ENCODE measurements around the gene KLHL29. TPM values are rescaled to one million over a fixed set of nuclear protein-coding genes. Genes with fewer than 3 reads are reported as not detected.

KLHL29 gene
- total and polyA plus RNA-seq, 2 experiments from 2014 or later = 5.6 to 11.0 TPM

DNA sequence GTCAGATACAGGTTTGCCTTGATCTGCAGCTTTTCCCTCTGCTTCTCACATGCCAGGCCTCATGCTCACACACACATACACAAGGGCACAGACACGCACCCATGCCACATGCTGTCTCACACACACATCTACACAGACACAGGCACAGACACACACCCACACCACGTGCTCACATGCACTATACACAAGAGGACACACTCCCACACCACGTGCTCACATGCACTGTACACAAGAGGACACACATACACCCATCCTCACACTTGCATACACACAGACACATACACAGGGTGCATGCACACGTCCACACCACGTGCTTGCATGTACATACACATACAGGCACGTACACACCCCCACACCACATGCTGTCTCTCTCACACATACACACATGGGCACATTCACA lies 288.1 kb downstream of the KLHL29 start:
- no peak for DNase-seq (ENCODE audit: low read depth in 1 of 2, low spot score in 1 of 2)
- no peaks in the 10 kb centered on the region for H3K27me3 ChIP-seq
- no peak overlapping the region for H3K27ac ChIP-seq
- no peaks in the 10 kb centered on the region for H3K4me1 ChIP-seq (ENCODE audit: low read depth)
- H3K9me3 ChIP-seq (ENCODE audit: low read depth) = no peaks in the 10 kb centered on the region
- no peaks in the 10 kb centered on the region for H3K36me3 ChIP-seq
- no peak overlapping the region for H3K4me3 ChIP-seq
- TF ChIP-seq, protein P1, sequence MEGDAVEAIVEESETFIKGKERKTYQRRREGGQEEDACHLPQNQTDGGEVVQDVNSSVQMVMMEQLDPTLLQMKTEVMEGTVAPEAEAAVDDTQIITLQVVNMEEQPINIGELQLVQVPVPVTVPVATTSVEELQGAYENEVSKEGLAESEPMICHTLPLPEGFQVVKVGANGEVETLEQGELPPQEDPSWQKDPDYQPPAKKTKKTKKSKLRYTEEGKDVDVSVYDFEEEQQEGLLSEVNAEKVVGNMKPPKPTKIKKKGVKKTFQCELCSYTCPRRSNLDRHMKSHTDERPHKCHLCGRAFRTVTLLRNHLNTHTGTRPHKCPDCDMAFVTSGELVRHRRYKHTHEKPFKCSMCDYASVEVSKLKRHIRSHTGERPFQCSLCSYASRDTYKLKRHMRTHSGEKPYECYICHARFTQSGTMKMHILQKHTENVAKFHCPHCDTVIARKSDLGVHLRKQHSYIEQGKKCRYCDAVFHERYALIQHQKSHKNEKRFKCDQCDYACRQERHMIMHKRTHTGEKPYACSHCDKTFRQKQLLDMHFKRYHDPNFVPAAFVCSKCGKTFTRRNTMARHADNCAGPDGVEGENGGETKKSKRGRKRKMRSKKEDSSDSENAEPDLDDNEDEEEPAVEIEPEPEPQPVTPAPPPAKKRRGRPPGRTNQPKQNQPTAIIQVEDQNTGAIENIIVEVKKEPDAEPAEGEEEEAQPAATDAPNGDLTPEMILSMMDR (IDR thresholded peaks at IDR 0.05; ENCODE audit: low read depth, low read length) = no peak

DNA sequence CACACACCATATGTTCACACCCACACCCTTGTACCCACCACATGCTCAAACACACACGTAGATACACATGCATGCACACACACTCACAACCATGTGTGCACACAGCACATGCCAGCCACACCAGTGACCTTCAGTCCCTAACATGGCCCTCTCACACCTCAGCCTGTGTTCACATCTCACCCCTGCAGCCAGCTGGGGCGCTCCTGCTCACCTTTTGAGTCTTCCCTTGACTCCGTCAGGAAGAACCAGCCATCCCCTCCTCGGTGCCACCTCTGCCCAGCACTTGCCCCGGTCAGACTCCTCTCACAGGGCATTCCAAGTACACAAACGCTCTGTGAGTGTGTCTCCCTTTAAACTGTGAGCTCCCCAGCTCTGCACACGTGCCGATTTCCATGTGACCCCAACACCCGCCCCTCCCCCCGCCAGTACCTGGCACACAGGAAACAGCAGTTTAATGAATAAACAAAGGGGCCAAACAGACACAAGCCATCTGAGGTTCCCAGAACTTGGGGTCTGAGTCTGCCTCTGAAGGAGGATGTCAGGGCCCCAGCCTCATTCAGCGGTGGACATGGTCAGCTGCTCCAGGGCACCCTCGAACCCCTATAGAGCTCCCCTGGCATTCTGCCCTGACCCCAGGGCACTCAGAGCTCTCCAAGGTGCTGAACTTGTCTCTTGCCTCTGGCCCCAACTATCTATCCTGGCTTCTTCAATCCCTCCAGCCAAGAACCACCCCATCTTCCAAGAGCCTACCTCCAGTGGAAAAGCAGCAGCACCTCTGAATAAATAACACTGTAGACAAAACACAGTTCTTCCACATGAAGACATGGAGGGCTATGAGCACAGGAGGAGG lies 289.1 kb downstream of the KLHL29 start:
- TF ChIP-seq, protein P1 (IDR thresholded peaks at IDR 0.05; ENCODE audit: low read depth, low read length) = no peak
- H3K4me3 ChIP-seq = no peak overlapping the region
- H3K4me1 ChIP-seq (ENCODE audit: low read depth) = no peaks in the 10 kb centered on the region
- no peaks in the 10 kb centered on the region for H3K36me3 ChIP-seq
- H3K9me3 ChIP-seq (ENCODE audit: low read depth) = no peaks in the 10 kb centered on the region
- no peak overlapping the region for H3K27ac ChIP-seq
- peak; percentile 24 to 78 for DNase-seq (ENCODE audit: low read depth in 1 of 2, low spot score in 1 of 2)
- no peaks in the 10 kb centered on the region for H3K27me3 ChIP-seq

DNA sequence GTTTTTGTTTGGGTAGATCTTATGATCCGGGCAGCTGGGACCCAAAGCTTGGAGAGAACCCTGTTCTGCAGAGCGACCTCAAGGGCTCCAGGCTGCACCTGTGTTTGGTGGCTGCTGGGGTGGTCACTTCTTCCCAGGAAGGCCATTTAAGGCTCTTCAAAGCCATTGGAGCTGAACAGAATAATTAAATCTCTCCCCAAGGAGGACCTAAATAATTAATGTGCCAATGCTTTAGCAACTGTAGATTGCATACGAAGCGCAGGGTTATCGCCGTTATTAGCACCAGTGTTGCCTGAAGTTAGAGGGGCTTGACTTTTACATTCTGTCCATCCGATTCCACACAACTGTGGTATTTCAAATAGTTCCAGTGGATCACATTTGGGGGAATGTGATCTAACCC lies 290.5 kb downstream of the KLHL29 start:
- H3K4me1 ChIP-seq (ENCODE audit: low read depth) = no peaks in the 10 kb centered on the region
- no peaks in the 10 kb centered on the region for H3K27me3 ChIP-seq
- H3K9me3 ChIP-seq (ENCODE audit: low read depth) = no peaks in the 10 kb centered on the region
- no peak overlapping the region for H3K27ac ChIP-seq
- DNase-seq (ENCODE audit: low read depth in 1 of 2, low spot score in 1 of 2) = no peak
- H3K36me3 ChIP-seq = no peaks in the 10 kb centered on the region
- H3K4me3 ChIP-seq = no peak overlapping the region
- TF ChIP-seq, protein P1 (IDR thresholded peaks at IDR 0.05; ENCODE audit: low read depth, low read length) = no peak

DNA sequence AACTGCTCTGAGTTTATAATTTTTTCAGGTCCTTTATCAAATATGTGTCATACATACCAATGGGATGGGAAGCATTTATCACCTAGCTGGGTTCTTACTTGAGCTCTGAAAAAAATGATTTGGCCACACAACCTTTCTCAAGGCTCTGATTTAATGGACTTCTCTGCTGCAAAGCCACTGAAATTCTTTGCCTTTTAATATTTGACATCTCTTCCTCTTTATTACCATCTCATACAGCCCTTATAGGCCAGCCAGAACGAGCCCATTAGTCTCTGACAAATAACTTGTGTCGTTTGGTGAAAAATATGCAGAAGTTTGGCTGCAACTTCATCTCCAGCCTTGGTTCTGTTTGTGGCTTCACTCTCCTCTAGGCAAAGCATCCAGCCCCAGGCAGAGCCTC lies 292.9 kb downstream of the KLHL29 start:
- Histone ChIP-seq H3K4me1 (ENCODE audit: low read depth) (no peaks in the 10 kb centered on the region), H3K36me3 (no peaks in the 10 kb centered on the region), H3K9me3 (ENCODE audit: low read depth) (no peaks in the 10 kb centered on the region), H3K27ac (no peak overlapping the region), H3K27me3 (no peaks in the 10 kb centered on the region), H3K4me3 (no peak overlapping the region)
- DNase-seq (ENCODE audit: low read depth in 1 of 2, low spot score in 1 of 2) = no peak
- TF ChIP-seq, protein P1 (IDR thresholded peaks at IDR 0.05; ENCODE audit: low read depth, low read length) = no peak

GRCh38 chr2:23679044-23679443 lies 294.1 kb downstream of the KLHL29 start:
- no peak overlapping the region for H3K4me3 ChIP-seq
- no peaks in the 10 kb centered on the region for H3K36me3 ChIP-seq
- H3K9me3 ChIP-seq (ENCODE audit: low read depth) = no peaks in the 10 kb centered on the region
- H3K27me3 ChIP-seq = no peaks in the 10 kb centered on the region
- TF ChIP-seq, protein P1 (IDR thresholded peaks at IDR 0.05; ENCODE audit: low read depth, low read length) = no peak
- H3K27ac ChIP-seq = no peak overlapping the region
- no peaks in the 10 kb centered on the region for H3K4me1 ChIP-seq (ENCODE audit: low read depth)
- DNase-seq (ENCODE audit: low read depth in 1 of 2, low spot score in 1 of 2) = no peak
